Loucy (cell line): ENCODE data around the gene CNPPD1.

ENCODE experiments used
- CTCF ChIP-seq: fragments of 200-600 bp; sonication (generic); conservative IDR thresholded peaks from 2 replicates; pipeline ENCODE4 v1.5.1; 2014; ENCODE audit warnings: mild to moderate bottlenecking, antibody characterized with exemption, low read length
- EZH2phosphoT487 ChIP-seq: fragments of 200-600 bp; IDR thresholded peaks from 2 replicates; pipeline ENCODE4 v1.6.1; 2018; ENCODE audit warnings: antibody characterized with exemption, mild to moderate bottlenecking, moderate library complexity, borderline replicate concordance

DNA sequence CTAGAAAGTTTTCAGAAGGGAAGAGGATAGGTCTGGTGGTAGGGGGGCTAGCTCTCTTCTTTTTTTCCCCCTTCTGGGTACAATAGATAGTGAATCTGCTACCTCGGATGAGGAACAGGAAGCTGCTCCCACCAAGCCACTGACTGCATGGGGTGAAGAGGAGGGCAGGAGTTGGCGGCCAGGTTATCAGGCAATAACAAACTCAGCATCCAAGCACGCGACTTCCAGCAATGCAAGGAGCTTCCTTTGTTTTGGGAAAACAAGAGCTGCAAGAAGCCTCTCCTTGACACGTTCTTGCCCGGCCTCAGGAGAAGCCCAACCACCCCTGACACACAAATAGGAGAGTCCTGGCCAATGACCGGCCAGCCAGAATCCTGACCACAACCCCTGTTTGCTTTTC, 48.3 kb downstream of the CNPPD1 start:
- TF ChIP-seq CTCF (no peak), EZH2phosphoT487 (no peak)
